CD4-positive, alpha-beta T cell (primary cell): ENCODE results near the gene PAX3. TPM values are rescaled to one million over a fixed set of nuclear protein-coding genes. Genes with fewer than 3 reads are reported as not detected.

Experiments
- ATAC-seq: fragments of 200-7000 bp; cut with Tn5 transposase; one replicate; pipeline ENCODE4 v1.10.0; 2022; ENCODE audit warnings: mild to moderate bottlenecking; ENCODE audit not compliant: poor library complexity
- CTCF ChIA-PET: fragments of 350-600 bp; sonication (Branson Sonifier 250); formaldehyde crosslinking; loops from one replicate; lab custom pipeline; 2021; ENCODE audit warnings: antibody characterized with exemption, inconsistent platforms; lab: Charles Lee
- POLR2A ChIA-PET: fragments of 350-600 bp; sonication (Branson Sonifier 250); formaldehyde crosslinking; loops from one replicate; lab custom pipeline; 2021; ENCODE audit warnings: antibody characterized with exemption, inconsistent platforms; lab: Charles Lee
- DNase-seq, 14 experiments: peaks; one replicate each; pipeline ENCODE4 v3.0.0-alpha.2; 2013 to 2020; ENCODE audit warnings: mixed read lengths in 2 of 14
- H3K27ac ChIP-seq, 2 donors: one replicate each; pipeline versions ENCODE4 v1.5.1 to v1.7.0; 2013; ENCODE audit warnings: low read length in 2 of 2, low read depth in 1 of 2, mild to moderate bottlenecking in 1 of 2
- H3K27me3 ChIP-seq, 2 experiments: 1 replicate in 1 of 2; 2 replicates in 1 of 2; pipeline versions ENCODE4 v1.6.1 to v1.7.0; 2013; ENCODE audit warnings: low read length in 2 of 2, control low read depth in 1 of 2, mild to moderate bottlenecking in 1 of 2, moderate library complexity in 1 of 2; ENCODE audit not compliant: insufficient read depth in 2 of 2, control insufficient read depth in 1 of 2
- H3K36me3 ChIP-seq: one replicate; pipeline ENCODE4 v1.6.1; 2013; ENCODE audit warnings: low read length, control low read depth; ENCODE audit not compliant: insufficient read depth
- H3K4me1 ChIP-seq: one replicate; pipeline ENCODE4 v1.6.1; 2013; ENCODE audit warnings: low read length, control low read depth; ENCODE audit not compliant: insufficient read depth
- H3K4me3 ChIP-seq: one replicate; pipeline ENCODE4 v1.5.1; 2013; ENCODE audit warnings: mild to moderate bottlenecking, low read length, moderate library complexity
- H3K9me3 ChIP-seq, 2 experiments: 1 replicate in 1 of 2; 2 replicates in 1 of 2; pipeline versions ENCODE4 v1.6.1 to v1.7.0; 2013; ENCODE audit warnings: low read length in 2 of 2, mild to moderate bottlenecking in 2 of 2, control low read depth in 1 of 2, moderate library complexity in 1 of 2; ENCODE audit not compliant: control insufficient read depth in 1 of 2, insufficient read depth in 1 of 2
- H3K27ac Mint-ChIP-seq: one replicate; pipeline ENCODE4 v1.8.0; 2020; ENCODE audit warnings: mixed read lengths
- H3K27me3 Mint-ChIP-seq: one replicate; pipeline ENCODE4 v1.8.0; 2021; ENCODE audit warnings: mixed read lengths
- H3K36me3 Mint-ChIP-seq: one replicate; pipeline ENCODE4 v1.8.0; 2021; ENCODE audit warnings: low read depth, mixed read lengths
- H3K4me1 Mint-ChIP-seq: one replicate; pipeline ENCODE4 v1.8.0; 2021; ENCODE audit warnings: low read depth, mixed read lengths
- H3K4me3 Mint-ChIP-seq: one replicate; pipeline ENCODE4 v1.8.0; 2020; ENCODE audit warnings: mild to moderate bottlenecking, mixed read lengths
- H3K9me3 Mint-ChIP-seq: one replicate; pipeline ENCODE4 v1.8.0; 2020; ENCODE audit warnings: mixed read lengths
- CTCF ChIP-seq: fragments of 200-600 bp; IDR thresholded peaks from one replicate; pipeline ENCODE4 v1.8.0; 2022; ENCODE audit warnings: antibody characterized with exemption, mild to moderate bottlenecking
- intact Hi-C, 2 experiments: fragments of 100-400 bp; cut with DNase I in 1 of 2; cut with micrococcal nuclease in 1 of 2; formaldehyde crosslinking; loops; one replicate each; pipeline versions ENCODE4 v1.15.1 to v1.9.0; 2023 to 2025; cut with DNase I, micrococcal nuclease
- total RNA-seq, 174 experiments: library from RNA in 2 of 174; stranded (reverse) in 2 of 174; gene quantifications; one replicate each; pipeline ENCODE4 v1.2.3 and lab custom pipeline; 2021 to 2026

PAX3 gene
- total RNA-seq, 2 experiments from 2014 or later = not detected

DNA sequence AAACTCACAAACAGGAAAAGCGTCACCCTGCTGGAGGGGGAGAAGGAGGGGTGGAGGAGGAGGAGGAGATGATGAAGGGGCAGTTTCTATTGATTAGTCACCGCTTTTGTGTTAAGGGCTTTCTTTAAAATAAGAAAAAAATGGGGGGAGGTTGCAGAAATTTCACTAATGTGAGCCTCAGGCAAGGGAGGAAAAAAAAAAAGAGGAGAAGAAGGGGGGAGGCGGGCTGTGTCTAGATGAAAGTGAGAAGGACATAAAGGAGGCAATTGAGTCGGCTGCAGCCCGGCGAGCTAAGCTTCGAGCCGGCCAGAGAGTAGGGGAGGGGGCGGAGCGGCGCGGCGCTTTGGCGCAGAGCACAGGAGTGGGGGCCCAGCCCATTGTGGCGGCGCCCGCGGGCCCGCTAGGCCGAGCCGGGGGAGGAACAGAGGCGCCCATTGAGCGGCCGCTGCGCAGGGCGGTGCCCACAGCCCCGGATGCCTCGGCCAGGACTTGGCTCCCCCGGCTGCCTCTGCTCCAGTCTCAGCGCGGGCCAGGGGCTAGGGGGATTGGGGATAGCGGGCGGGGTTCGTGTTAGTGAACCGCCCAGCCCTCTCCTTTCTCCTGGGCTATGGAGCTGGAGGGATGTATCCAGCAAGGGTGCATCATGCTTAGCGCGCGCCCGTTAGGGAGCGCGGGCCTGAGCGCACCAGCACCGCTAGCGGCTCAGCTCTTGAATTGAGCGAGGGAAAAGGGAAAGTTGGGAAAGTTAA lies 7.9 kb downstream of the PAX3 start:
- Mint-ChIP-seq H3K27me3 (peaks cover 98% of the 10 kb centered on the region), H3K4me1 (peaks cover 10% of the 10 kb centered on the region), H3K4me3 (no peak overlapping the region), H3K27ac (no peak overlapping the region), H3K36me3 (no peaks in the 10 kb centered on the region), H3K9me3 (no peaks in the 10 kb centered on the region)
- no peak overlapping the region for H3K4me3 ChIP-seq
- H3K9me3 ChIP-seq = peaks cover 0 to 35% of the 10 kb centered on the region in 2 experiments
- peaks cover 16% of the 10 kb centered on the region for H3K4me1 ChIP-seq
- H3K27ac ChIP-seq = no peak overlapping the region
- no peak for DNase-seq
- ChIA-PET CTCF (no interaction called here), POLR2A (no interaction called here)
- H3K27me3 ChIP-seq = peaks cover 68 to 93% of the 10 kb centered on the region in 2 experiments
- no peak for ATAC-seq
- intact Hi-C loops = no loop called here
- no peak for TF ChIP-seq CTCF
- no peaks in the 10 kb centered on the region for H3K36me3 ChIP-seq

- no peak for TF ChIP-seq CTCF
Observed at GRCh38 chr2:222290401-222290735, 8.4 kb downstream of the PAX3 start.

GRCh38 chr2:222289278-222290160 lies 9.3 kb downstream of the PAX3 start:
- CTCF ChIA-PET = no interaction called here
- H3K9me3 Mint-ChIP-seq = no peaks in the 10 kb centered on the region

More at GRCh38 chr2:222290401-222290735, 8.4 kb downstream of the PAX3 start:
- H3K9me3 Mint-ChIP-seq = no peaks in the 10 kb centered on the region
- no peaks in the 10 kb centered on the region for H3K36me3 Mint-ChIP-seq
- Histone ChIP-seq H3K36me3 (no peaks in the 10 kb centered on the region), H3K27me3 (peaks cover 64 to 88% of the 10 kb centered on the region in 2 experiments), H3K27ac (no peak overlapping the region), H3K4me1 (peaks cover 11% of the 10 kb centered on the region), H3K4me3 (no peak overlapping the region), H3K9me3 (peaks cover 0 to 32% of the 10 kb centered on the region in 2 experiments)
- H3K27ac Mint-ChIP-seq = no peak overlapping the region
- intact Hi-C loops = no loop called here
- H3K4me1 Mint-ChIP-seq = peaks cover 5% of the 10 kb centered on the region
- ATAC-seq (no peak), DNase-seq (no peak)
- no peak overlapping the region for H3K4me3 Mint-ChIP-seq
- ChIA-PET POLR2A (no interaction called here), CTCF (no interaction called here)
- H3K27me3 Mint-ChIP-seq = peaks cover 96% of the 10 kb centered on the region

More at GRCh38 chr2:222289278-222290160, 9.3 kb downstream of the PAX3 start:
- ATAC-seq (no peak), DNase-seq (no peak)
- Mint-ChIP-seq H3K4me3 (no peak overlapping the region), H3K27ac (no peak overlapping the region), H3K27me3 (peaks cover 98% of the 10 kb centered on the region), H3K36me3 (no peaks in the 10 kb centered on the region), H3K4me1 (no peaks in the 10 kb centered on the region)
- Histone ChIP-seq H3K4me3 (no peak overlapping the region), H3K27me3 (peaks cover 56 to 89% of the 10 kb centered on the region in 2 experiments), H3K36me3 (no peaks in the 10 kb centered on the region), H3K4me1 (peaks cover 5% of the 10 kb centered on the region), H3K9me3 (peaks cover 0 to 25% of the 10 kb centered on the region in 2 experiments), H3K27ac (no peak overlapping the region)
- POLR2A ChIA-PET = no interaction called here
- no peak for TF ChIP-seq CTCF
- intact Hi-C loops = no loop called here
